Type B pancreatic cell (in vitro differentiated cells): Measurements from ENCODE around the gene ANTXR2. TPM values are rescaled to one million over a fixed set of nuclear protein-coding genes. Genes with fewer than 3 reads are reported as not detected.

Source experiments
- DNase-seq: peaks from one replicate; pipeline ENCODE4 v3.0.0; 2021; ENCODE audit warnings: mixed read lengths; ENCODE audit not compliant: unreplicated experiment; ENCODE audit errors: extremely low spot score
- H3K27ac Mint-ChIP-seq: 2 replicates; pipeline ENCODE4 v1.8.0; 2021; ENCODE audit warnings: mild to moderate bottlenecking, mixed read lengths
- H3K27me3 Mint-ChIP-seq: 2 replicates; pipeline ENCODE4 v1.8.0; 2021; ENCODE audit warnings: mixed read lengths
- H3K36me3 Mint-ChIP-seq: 2 replicates; pipeline ENCODE4 v1.8.0; 2021; ENCODE audit warnings: mixed read lengths
- H3K4me1 Mint-ChIP-seq: one replicate; pipeline ENCODE4 v1.8.0; 2021; ENCODE audit warnings: mixed read lengths; ENCODE audit not compliant: unreplicated experiment
- H3K4me3 Mint-ChIP-seq: 2 replicates; pipeline ENCODE4 v1.8.0; 2021; ENCODE audit warnings: mild to moderate bottlenecking, mixed read lengths
- H3K9me3 Mint-ChIP-seq: 2 replicates; pipeline ENCODE4 v1.8.0; 2021; ENCODE audit warnings: mixed read lengths
- CTCF ChIP-seq: fragments of 200-600 bp; sonication (generic); conservative IDR thresholded peaks from 2 replicates; pipeline ENCODE4 v1.5.0; 2021; ENCODE audit warnings: antibody characterized with exemption, mild to moderate bottlenecking
- total RNA-seq: library from RNA; stranded (reverse); gene quantifications from 2 replicates; pipeline ENCODE4 v1.2.1, GENCODE V29; 2021; ENCODE audit warnings: low replicate concordance

ANTXR2 gene
- total RNA-seq, 1 donor from 2014 or later = 30.4 TPM

GRCh38 chr4:80016506-80016905, 56.5 kb downstream of the ANTXR2 start:
- H3K36me3 Mint-ChIP-seq = peaks cover 3% of the 10 kb centered on the region
- no peak for DNase-seq
- no peak for TF ChIP-seq CTCF

GRCh38 chr4:80015407-80016189, 57.4 kb downstream of the ANTXR2 start:
- Mint-ChIP-seq H3K4me3 (no peak overlapping the region), H3K36me3 (no peaks in the 10 kb centered on the region), H3K9me3 (no peaks in the 10 kb centered on the region), H3K4me1 (peaks cover 7% of the 10 kb centered on the region), H3K27me3 (no peaks in the 10 kb centered on the region), H3K27ac (no peak overlapping the region)
- DNase-seq = no peak
- no peak for TF ChIP-seq CTCF

More at GRCh38 chr4:80016506-80016905, 56.5 kb downstream of the ANTXR2 start:
- Mint-ChIP-seq H3K4me3 (no peak overlapping the region), H3K27ac (no peak overlapping the region), H3K4me1 (peaks cover 6% of the 10 kb centered on the region), H3K27me3 (no peaks in the 10 kb centered on the region), H3K9me3 (no peaks in the 10 kb centered on the region)

- Mint-ChIP-seq H3K4me3 (no peak overlapping the region), H3K27me3 (no peaks in the 10 kb centered on the region), H3K9me3 (no peaks in the 10 kb centered on the region), H3K4me1 (peaks cover 7% of the 10 kb centered on the region), H3K36me3 (peaks cover 4% of the 10 kb centered on the region), H3K27ac (no peak overlapping the region)
- no peak for TF ChIP-seq CTCF
- DNase-seq = no peak
These were observed 58.5 kb downstream of the ANTXR2 start for GRCh38 chr4:80014531-80014930.

- no peak for TF ChIP-seq CTCF
- Mint-ChIP-seq H3K4me1 (peaks cover 7% of the 10 kb centered on the region), H3K27me3 (no peaks in the 10 kb centered on the region), H3K36me3 (peaks cover 4% of the 10 kb centered on the region), H3K27ac (no peak overlapping the region), H3K9me3 (no peaks in the 10 kb centered on the region), H3K4me3 (no peak overlapping the region)
- no peak for DNase-seq
These were observed 60.7 kb downstream of the ANTXR2 start for GRCh38 chr4:80012291-80012690.

GRCh38 chr4:80011636-80012236, 61.3 kb downstream of the ANTXR2 start:
- TF ChIP-seq CTCF = no peak
- DNase-seq = no peak
- Mint-ChIP-seq H3K4me3 (no peak overlapping the region), H3K27me3 (no peaks in the 10 kb centered on the region), H3K4me1 (peaks cover 7% of the 10 kb centered on the region), H3K36me3 (peaks cover 4% of the 10 kb centered on the region), H3K9me3 (no peaks in the 10 kb centered on the region), H3K27ac (no peak overlapping the region)
